SU-DHL-6 (cell line): Measurements from ENCODE around the gene TBX18.

Experiments used
- H2AFZ ChIP-seq: fragments of 200-600 bp; sonication (generic); 2 replicates; pipeline ENCODE4 v1.6.1; 2014; ENCODE audit warnings: low read depth, mild to moderate bottlenecking, moderate library complexity, mixed read lengths, antibody characterized with exemption, low read length; ENCODE audit not compliant: severe bottlenecking
- H3F3A ChIP-seq: fragments of 200-600 bp; shearing (Covaris generic); 2 replicates; pipeline ENCODE4 v1.6.0; 2016; ENCODE audit warnings: antibody characterized with exemption, mild to moderate bottlenecking; ENCODE audit not compliant: insufficient read depth
- H3K27ac ChIP-seq: fragments of 200-600 bp; sonication (generic); 2 replicates; pipeline ENCODE4 v1.5.1; 2016; ENCODE audit warnings: low read depth, mild to moderate bottlenecking, low read length, moderate library complexity, mixed read lengths
- H3K27me3 ChIP-seq: fragments of 200-600 bp; sonication (generic), shearing (Covaris generic); 2 replicates; pipeline ENCODE4 v1.6.0; 2014; ENCODE audit warnings: mild to moderate bottlenecking, low read length
- H3K36me3 ChIP-seq: fragments of 200-600 bp; sonication (generic); 2 replicates; pipeline ENCODE4 v1.6.1; 2014; ENCODE audit warnings: mild to moderate bottlenecking, low read length, mixed read lengths
- H3K4me2 ChIP-seq: fragments of 300-600, 200-600 bp; shearing (Covaris generic), sonication (generic); 2 replicates; pipeline ENCODE4 v1.6.0; 2014; ENCODE audit warnings: low read length, low read depth, mild to moderate bottlenecking; ENCODE audit not compliant: poor library complexity, severe bottlenecking
- H3K4me3 ChIP-seq: fragments of 200-600 bp; sonication (generic); 2 replicates; pipeline ENCODE4 v1.5.1; 2014; ENCODE audit warnings: antibody characterized with exemption, low read length, mild to moderate bottlenecking, mixed read lengths; ENCODE audit not compliant: insufficient read depth, poor library complexity, severe bottlenecking
- H3K79me2 ChIP-seq: fragments of 200-600 bp; sonication (generic); 2 replicates; pipeline ENCODE4 v1.6.1; 2014; ENCODE audit warnings: mild to moderate bottlenecking, low read length, moderate library complexity; ENCODE audit not compliant: insufficient read depth
- H3K9ac ChIP-seq: fragments of 200-600 bp; sonication (generic); 2 replicates; pipeline ENCODE4 v1.7.0; 2014; ENCODE audit warnings: mild to moderate bottlenecking, low read length
- H3K9me2 ChIP-seq: fragments of 200-600 bp; sonication (generic); replicated peaks from 2 replicates; pipeline ENCODE4 v1.6.1; 2014; ENCODE audit warnings: low read length; ENCODE audit not compliant: insufficient read depth
- H3K9me3 ChIP-seq: fragments of 200-600 bp; sonication (generic); 2 replicates; pipeline ENCODE4 v1.6.1; 2014; ENCODE audit warnings: low read length, mixed read lengths; ENCODE audit not compliant: insufficient read depth
- H4K20me1 ChIP-seq: fragments of 200-600 bp; sonication (generic); 2 replicates; pipeline ENCODE4 v1.6.1; 2014; ENCODE audit warnings: low read depth, mild to moderate bottlenecking, antibody characterized with exemption, low read length, moderate library complexity, mixed read lengths
- EZH2phosphoT487 ChIP-seq: fragments of 200-600 bp; sonication (generic), shearing (Covaris generic); conservative IDR thresholded peaks from 2 replicates; pipeline ENCODE4 v1.6.1; 2018; ENCODE audit warnings: mild to moderate bottlenecking, antibody characterized with exemption, low read length, moderate library complexity, mixed read lengths
- TF ChIP-seq, protein P1 (sequence below): fragments of 200-600 bp; sonication (generic); IDR thresholded peaks from one replicate; pipeline ENCODE4 v1.5.1; 2017; ENCODE audit warnings: antibody characterized with exemption, mild to moderate bottlenecking, low read length, moderate library complexity; ENCODE audit not compliant: insufficient read depth, poor library complexity, severe bottlenecking

TBX18 gene

DNA sequence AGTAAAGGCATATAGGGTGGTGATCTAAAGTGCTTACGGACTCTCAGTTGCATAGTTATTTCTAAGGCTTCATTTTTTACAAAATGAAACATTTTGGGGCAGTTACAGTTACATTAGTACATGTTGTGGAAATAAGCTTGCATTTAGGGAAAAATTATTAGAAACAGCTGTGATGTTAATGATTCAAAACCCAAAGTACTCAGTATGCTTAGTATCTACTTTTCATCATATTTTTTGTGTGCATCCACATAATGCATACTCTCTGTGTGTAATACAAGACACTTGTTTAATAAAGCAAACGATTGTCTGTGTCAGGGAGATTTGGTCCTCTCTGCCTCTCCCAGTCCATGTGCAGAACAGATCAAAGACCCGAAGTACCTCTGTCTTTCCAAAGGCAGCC is 11.4 kb upstream of the TBX18 start:
- no peak for TF ChIP-seq EZH2phosphoT487
- TF ChIP-seq, protein P1, sequence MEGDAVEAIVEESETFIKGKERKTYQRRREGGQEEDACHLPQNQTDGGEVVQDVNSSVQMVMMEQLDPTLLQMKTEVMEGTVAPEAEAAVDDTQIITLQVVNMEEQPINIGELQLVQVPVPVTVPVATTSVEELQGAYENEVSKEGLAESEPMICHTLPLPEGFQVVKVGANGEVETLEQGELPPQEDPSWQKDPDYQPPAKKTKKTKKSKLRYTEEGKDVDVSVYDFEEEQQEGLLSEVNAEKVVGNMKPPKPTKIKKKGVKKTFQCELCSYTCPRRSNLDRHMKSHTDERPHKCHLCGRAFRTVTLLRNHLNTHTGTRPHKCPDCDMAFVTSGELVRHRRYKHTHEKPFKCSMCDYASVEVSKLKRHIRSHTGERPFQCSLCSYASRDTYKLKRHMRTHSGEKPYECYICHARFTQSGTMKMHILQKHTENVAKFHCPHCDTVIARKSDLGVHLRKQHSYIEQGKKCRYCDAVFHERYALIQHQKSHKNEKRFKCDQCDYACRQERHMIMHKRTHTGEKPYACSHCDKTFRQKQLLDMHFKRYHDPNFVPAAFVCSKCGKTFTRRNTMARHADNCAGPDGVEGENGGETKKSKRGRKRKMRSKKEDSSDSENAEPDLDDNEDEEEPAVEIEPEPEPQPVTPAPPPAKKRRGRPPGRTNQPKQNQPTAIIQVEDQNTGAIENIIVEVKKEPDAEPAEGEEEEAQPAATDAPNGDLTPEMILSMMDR: no peak

DNA sequence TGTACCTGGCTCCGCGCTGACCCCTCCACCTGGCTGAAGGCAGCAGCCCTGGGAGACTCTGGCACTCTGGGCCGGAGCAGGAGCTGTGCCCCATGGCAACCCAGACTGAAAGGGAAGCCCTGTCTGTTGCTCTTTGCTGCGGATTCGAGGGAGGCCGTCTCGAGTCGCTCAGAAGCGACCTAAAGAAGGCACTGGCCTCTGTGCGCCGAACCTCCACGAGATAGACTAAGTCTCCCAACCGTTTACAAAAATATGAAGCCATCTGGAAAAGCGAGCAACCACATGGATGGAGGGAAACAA is 10.5 kb upstream of the TBX18 start:
- Histone ChIP-seq H3K4me3 (no peak overlapping the region), H3K36me3 (no peaks in the 10 kb centered on the region), H3K79me2 (no peaks in the 10 kb centered on the region), H3K4me2 (no peak overlapping the region), H4K20me1 (no peaks in the 10 kb centered on the region), H2AFZ (no peak overlapping the region), H3K9me3 (no peaks in the 10 kb centered on the region), H3K9me2 (no peaks in the 10 kb centered on the region), H3F3A (no peaks in the 10 kb centered on the region), H3K9ac (no peak overlapping the region), H3K27ac (no peak overlapping the region), H3K27me3 (no peaks in the 10 kb centered on the region)
- TF ChIP-seq, protein P1: no peak
- TF ChIP-seq EZH2phosphoT487: no peak

More for the DNA sequence above, 11.4 kb upstream of the TBX18 start:
- Histone ChIP-seq H3K9ac (no peak overlapping the region), H3K27me3 (no peaks in the 10 kb centered on the region), H3K79me2 (no peaks in the 10 kb centered on the region), H3K27ac (no peak overlapping the region), H2AFZ (no peak overlapping the region), H3K36me3 (no peaks in the 10 kb centered on the region), H3K4me2 (no peak overlapping the region), H3K4me3 (no peak overlapping the region), H3F3A (no peaks in the 10 kb centered on the region), H3K9me3 (no peaks in the 10 kb centered on the region), H4K20me1 (no peaks in the 10 kb centered on the region), H3K9me2 (no peaks in the 10 kb centered on the region)

DNA sequence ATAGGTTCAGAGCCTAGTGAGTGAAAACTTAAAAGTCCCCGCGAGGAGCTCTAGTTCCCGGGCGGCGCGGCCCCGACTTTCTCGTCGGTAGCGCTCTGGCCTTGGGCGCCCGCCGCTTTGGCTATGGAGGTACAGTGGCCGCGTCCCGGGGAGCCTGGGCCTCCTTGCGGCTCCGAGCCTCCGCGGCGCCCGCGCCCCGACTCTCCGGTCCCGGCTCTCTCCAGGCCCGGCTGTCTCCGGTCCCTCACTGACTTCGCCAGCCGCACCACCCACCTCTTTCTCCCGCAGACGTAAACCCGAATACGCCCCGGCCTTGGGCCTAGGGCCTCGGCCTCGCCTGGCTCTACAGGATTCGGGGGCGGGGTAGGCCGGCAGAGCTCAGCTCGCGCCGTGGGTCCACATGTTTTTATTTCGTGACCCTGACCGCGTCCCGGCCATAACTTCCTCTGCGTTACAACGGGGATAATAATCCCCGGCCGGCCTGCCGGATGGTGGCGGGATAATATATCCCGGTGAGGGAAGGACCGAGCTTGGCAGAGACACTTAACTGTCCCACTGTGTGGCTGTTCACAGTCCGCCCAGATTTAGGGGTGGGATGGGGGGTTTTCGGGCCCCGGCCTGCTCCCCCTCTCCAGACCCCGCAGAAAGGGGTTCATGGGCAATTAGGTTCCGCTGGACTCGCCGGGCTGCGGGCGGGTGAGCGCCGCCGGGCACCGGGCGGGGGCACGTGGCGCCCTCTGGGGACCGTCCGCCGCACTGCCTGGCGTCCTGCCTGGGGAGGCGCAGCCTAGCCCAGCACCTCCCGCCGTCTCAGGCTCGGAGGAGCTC is 10.0 kb upstream of the TBX18 start:
- Histone ChIP-seq H3K4me3 (no peak overlapping the region), H2AFZ (no peak overlapping the region)

More for the DNA sequence above, 10.0 kb upstream of the TBX18 start:
- Histone ChIP-seq H4K20me1 (no peaks in the 10 kb centered on the region), H3K27ac (no peak overlapping the region), H3K9ac (no peak overlapping the region), H3K36me3 (no peaks in the 10 kb centered on the region), H3K9me2 (no peaks in the 10 kb centered on the region), H3K4me2 (no peak overlapping the region), H3K79me2 (no peaks in the 10 kb centered on the region), H3K27me3 (no peaks in the 10 kb centered on the region), H3K9me3 (no peaks in the 10 kb centered on the region), H3F3A (no peaks in the 10 kb centered on the region)
- TF ChIP-seq, protein P1: no peak
